GM18517 (cell line): ENCODE results near the gene COX18.
A peak's percentile ranks its signal among the peaks of the same experiment; 100 is the strongest.

Experiments
- ATAC-seq: cut with Tn5 transposase; IDR thresholded peaks from one replicate; pipeline ENCODE4 v1.9.1; 2021; ENCODE audit warnings: mild to moderate bottlenecking, moderate library complexity; ENCODE audit not compliant: unreplicated experiment

COX18 gene

DNA sequence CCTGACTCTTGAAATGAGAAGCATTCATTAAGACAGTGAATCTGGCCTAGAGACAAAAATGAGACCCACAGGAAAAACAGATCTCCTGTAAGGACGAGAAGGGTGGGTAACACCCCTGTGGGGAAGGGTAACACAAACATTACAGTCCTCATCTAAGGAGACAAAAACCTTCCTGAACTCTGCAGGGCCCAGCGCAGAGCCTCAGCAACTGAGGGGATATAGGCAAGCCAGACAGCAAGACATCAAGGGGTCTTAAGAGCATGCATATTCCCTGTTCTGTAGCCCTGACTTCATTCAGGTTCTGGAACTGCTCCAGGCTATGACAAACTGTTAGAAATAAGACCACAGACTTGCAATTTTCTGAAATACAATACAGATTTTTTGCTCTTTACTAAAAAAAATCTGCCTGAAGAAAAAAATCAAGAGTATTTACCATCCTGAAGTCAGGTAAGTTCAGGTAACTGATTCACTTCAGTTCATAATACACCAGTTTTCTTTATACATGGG, 15.5 kb downstream of the COX18 start:
- ATAC-seq: no peak

DNA sequence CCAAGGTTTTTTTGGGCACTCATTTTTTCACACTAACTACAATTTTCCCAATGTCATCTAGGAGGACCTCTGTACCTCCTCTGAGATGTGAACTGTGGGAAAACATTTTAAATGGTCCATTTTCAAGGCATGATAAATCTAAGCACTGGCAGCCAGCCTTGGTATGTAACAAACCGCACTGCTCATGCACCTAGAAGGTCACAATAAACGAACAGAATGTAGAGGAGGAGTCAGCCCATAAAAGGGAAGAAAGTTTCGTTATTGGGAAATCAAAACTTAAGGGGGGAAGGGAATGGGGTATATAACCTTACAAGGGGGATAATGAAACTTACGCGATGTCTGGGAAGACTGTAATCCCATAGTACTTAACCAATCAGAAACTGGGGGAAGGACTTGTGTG, 16.4 kb downstream of the COX18 start:
- no peak for ATAC-seq

DNA sequence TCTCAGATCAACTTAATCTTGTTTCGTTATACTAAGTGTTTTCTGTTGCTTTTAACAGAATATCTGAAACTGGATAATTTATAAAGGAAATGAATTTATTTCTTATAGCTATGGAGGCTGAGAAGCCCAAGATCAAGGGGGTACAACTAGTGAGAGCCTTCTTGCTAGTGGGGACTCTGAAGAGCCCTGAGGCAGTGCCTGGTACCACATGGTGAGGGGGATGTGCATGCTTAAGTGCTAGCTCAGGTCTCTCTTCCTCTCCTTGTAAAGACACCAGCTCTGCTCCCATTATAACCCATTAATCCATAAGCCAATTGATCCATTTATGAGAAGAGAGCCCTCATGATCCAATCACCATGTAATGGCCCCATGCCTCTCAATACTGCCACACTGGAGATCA, 17.9 kb downstream of the COX18 start:
- ATAC-seq: no peak

DNA sequence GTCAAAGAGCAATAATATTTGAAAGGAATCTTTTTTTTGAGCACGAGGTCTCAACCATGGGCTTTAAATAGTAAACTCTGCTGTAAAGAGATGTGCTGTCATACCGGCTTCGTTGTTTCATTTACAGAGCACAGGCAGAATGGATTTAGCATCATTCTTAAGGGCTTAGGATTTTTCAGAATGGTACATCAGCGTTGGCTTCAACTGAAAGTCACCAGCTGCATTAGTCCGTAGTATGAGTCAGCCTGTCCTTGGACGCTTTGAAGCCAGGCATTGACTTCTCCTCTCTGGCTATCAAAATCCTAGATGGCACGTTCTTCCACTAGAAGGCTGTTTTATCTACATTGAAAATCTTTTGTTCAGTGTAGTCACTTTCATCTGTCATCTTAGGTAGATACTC, 23.6 kb downstream of the COX18 start:
- no peak for ATAC-seq

DNA sequence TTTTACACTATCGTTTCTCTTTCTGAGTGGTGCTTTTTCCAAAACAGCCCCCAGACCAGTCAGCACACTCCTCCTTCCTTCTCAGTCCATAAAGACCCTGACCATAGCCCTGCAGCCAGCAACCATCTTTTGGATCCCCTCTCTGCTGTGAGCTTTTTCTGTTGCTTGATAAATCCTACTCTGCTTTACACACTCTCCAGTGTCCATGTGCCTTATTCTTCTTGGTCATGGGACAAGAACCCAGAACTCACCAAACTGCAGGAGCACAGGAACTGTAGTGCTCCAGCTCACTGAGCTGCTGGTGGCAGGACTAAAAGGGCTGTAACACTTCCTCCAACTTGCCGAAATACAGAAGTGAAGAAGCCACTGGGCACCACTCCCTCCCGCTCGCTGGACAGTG, 32.5 kb downstream of the COX18 start:
- no peak for ATAC-seq

DNA sequence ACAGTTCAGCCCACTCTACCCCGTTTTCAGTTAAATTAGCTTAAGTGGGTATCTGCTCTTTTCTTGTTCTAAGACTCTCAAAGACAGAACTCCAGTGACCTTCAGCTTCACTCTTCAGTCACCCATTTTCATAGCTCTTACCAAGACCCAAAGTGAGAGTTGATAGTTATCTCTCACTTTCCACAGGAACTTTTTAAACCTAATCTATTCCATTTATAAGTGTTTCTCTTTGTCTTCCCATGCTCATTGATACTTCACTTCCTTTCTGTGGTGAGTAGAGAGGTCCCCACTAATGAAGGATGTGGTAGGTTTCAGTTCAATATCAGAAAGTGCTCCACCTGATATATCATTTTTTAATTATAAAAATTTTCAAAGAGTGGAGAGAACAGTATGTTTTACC, 33.4 kb downstream of the COX18 start:
- ATAC-seq: no peak

DNA sequence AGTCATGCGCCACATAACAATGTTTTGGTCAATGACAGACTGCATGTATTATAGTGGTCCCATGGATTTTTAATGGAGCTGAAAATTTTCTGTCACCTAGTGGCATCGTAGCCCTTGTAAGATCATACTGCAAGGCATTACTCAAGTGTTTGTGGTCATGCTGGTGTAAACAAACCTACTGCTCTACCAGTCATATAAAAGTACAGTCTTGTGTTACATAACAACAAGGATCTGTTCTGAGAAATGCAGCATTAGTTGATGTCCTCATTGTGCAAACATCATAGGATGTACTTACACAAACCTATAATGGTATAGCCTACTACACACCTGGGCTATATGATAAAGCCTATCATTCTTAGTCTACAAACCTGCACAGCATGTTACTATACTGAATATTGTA, 34.6 kb downstream of the COX18 start:
- ATAC-seq: no peak

DNA sequence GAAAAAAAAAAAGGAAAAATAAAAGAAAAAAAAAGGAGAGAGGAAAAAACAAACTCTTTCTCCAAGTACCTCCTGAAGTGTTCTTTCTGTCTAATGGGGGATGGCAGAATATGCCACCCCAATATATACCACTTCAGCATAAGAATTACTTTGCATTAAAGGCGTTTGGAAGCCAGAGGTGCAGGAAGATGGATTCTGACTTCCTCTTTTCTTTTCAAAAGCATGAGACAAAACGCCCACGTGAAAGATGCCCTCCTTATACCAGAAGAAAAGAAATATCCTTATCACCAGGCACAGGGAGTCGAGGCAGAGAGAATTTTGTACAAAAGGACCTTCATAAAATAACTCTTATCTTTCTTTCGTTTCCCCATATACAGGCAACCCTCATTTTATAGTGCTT, 40.9 kb downstream of the COX18 start:
- no peak for ATAC-seq

DNA sequence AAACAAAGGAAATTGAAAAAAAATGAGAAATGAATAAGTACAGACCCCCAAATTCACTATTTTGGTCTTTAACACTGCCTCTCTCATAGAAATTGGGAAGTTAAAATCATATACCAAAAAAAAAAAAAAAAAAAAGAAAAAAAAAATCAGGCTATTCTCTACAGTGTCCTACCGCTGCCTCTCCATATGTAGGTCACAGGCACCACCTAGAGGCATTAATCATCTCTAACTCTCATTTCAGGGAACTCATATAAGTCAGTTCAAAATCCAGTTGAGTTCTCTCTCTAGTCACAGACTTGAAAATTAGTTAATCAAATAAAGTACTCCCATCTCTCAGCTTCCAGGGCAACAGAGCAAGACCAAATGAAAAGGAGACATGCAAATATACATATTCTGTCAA, 47.9 kb downstream of the COX18 start:
- ATAC-seq: no peak

DNA sequence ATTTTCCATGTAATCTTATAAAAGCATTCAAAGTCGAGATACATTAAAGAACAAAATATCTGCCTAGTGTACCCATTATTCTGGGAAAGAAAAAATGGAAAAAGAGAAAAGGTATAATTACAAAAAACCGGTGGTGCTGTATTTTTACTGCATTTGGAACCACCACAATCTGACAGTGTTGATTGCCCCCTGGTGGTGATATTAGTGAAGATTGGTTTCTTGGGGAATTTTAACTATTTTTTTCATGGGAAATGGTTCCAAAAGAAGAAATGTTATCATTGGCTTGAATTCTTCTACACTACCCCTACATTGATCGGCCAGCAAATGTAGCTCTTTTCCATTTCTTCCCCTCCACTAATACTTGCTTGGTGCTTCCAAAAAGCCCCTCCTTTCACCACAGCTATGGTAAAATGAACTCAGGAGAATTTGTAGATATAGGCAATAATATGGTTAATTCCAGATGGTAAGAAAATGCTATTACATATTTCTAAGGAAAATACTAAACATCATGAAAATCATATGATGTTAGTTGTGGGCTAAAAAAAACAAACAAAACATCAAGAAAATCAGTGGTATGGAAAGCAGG, 50.0 kb downstream of the COX18 start:
- ATAC-seq: no peak

DNA sequence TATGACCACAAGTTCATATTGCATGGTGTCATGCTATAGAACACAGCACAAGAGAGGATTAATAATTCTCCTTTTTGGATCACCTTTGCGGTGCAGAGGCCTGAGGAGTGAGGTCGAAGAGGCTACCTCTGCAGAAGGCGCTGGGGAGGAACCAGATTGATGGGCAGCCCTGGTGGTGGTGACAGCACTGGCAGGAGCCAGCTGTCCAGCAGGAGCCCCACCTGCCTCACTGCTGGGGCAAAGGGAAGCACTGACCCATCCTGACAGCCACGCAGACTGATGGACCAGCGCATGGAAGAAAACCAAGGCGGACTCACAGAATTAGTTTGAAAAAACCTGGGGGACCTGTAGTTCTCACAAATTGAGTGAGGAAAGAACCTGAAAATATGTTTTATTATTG, 50.9 kb downstream of the COX18 start:
- ATAC-seq: no peak

DNA sequence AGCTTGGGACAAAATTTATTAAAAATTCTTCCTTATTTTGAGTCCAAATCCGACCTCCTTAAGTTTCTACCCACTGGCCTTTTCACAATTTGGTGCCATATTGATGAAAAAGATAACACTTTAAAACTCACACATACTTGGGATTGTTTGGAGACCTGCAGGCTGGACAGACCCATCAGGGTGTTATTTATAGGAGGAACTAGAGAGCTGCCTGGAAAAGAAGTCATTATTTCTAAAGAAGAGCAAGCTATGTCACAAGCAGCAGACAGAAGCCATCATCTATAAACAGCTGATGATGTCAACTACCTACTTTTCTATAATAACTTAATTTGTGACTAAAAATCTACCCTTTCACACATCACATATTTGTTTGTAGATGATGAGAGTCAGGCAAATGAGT, 56.2 kb downstream of the COX18 start:
- no peak for ATAC-seq

DNA sequence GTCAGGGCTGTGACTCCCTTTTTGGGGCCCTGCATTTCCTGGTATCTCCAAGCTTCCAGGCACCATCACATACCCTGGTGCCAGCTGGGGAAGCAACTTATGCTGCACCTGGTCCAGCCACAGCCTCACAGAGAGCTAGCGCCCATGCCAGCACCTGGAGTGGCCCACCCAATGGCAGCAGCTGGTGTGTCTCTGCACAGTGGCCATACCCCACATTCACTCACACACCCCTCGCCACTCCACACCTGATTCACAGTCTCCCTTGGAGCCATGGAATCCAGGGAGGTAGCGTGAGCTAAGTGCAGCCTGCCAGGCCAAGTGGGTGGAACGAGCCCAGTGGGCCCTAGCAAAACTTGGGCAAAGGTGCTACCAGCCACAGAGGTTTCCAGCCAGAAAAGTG, 56.8 kb downstream of the COX18 start:
- ATAC-seq: no peak

DNA sequence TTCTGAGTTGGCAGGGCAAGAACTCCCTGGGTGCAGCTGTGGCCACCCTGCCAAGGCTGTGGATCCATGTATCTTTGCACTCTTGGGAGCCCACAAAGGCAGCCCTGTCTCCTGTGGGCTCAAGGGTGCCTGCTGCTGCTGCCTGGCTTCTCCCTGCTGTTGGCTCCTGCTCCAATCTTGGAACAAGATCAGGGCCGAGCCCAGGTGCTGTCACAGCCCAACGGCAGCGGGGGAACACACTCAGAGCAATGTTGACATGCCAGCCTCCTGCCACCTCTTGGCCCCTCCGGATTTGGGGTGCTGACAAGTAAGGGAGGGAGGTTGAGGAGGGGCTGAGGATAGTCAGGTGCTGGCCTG, 57.9 kb downstream of the COX18 start:
- no peak for ATAC-seq

DNA sequence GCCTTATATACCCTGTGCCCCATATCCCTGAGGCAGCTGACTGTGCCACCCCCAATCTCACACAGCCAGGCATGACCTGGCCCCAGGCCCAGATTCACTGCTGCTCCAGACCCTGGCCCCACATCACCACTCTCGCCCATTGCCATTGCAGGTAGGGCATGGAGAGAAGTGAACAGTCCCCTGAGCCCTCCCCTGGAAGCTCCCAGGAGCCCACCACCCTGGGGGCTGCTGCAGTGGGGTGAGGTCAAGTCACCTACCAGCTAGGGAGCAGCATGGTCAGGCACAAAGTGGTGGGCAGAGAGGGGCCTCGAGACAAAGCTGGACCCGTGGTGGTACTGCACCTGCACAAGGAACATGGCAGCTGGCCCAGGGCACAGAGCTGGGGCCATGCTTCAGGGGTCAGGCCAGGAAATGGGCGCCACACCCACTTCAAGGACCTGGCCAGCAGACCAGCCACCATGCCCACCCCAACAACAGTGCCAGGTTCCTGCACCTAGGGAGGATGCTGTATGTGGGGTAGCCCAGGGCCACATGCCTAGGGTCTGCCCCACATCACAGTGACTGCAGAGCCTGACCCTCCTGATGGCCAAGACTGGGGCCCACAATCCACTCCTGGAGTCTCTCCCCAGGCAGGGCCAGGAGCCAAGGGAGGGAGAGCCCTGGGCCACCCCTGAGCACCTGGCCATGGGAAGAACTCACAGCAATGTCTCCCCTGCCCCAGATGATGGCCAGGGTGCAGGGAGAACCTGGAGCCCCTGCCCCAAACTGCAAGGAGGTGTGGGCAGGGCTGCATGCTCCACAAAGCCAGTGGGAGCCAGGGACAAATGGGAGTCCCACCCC, 58.5 kb downstream of the COX18 start:
- ATAC-seq: no peak

DNA sequence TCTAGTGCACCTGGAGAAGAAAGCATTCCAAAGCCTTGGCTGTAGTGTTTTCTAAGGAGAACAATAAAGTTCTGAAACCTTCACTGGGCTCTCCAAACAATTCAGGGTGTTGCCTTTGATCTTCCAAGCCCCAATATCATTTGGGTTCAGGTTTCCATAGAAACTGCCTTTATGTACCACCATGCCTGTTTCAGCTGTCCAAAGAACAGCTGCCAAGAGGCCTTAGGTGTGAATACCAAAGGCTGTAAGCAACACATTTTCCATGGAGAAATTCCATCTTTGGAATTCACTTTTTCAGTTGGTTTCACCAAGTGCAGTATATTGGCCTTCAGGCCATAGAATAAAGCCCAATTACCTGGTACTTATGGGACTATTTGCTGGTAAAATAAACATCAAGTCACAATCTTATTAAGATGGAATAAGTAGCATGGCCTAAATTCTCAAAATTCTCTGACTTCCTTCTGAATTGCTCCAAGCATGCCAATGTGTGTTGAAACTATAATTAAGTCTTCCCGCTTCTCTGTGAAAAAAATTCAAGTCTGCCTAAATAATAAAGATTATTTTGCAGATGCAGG, 61.9 kb downstream of the COX18 start:
- ATAC-seq: no peak

DNA sequence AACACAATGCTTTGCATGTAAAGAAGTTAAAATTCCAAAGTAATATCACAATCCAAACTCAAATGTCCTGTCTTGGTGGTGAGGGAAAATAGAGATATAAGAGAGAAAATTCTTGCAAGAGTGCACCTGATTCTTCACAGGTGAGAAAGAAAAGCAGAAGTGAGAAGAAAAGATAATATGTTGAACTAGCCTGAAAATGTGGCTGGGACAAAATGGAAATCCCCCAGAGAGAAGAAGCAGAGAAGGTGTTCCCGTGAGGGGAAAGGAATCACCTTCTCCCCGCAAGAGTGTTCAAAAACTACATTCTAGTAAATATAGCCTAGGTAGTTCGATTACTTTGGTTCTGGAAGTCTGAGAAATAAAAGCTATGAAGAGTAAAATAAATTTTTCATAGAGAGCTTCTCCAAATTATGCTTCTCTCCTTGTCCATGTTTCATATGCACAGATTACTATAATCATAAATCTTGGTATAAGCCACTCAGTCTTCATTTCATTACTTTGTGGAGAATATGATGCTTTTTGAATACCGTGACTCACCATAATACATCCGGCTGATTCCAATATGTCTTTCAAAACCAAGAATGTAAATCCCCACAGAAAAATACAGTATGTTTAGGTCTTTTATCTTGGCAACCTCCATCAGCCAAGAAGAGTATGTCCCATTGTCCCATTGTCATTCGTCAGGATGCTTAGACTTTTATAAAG, 63.1 kb downstream of the COX18 start:
- ATAC-seq: peak; percentile 74

DNA sequence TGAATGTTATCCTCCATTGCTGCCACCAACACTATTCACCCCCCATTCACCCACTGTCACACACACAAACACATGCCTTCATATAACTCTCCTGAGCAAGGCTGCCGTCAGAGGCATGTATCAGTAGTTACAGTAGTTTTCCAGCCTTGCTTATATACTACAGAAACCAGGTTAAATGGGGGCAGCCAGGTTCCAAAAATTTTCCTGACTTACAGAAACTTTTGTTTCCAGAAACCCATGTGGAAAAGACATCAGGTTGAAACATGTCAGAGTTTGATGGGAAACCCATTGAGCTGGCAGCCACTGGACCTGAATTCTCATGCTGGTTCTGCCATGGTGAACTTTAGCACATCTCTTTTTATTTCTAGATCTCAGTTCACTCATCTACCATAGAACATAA, 64.0 kb downstream of the COX18 start:
- no peak for ATAC-seq
